Measurements from ENCODE around the gene PPP2R2C. TPM values are rescaled to one million over a fixed set of nuclear protein-coding genes. Genes with fewer than 3 reads are reported as not detected.

Gene PPP2R2C
- total RNA-seq, 5 donors from 2014 or later (not counting 1 experiment from before 2014, with no cell fraction given) = 0.20 TPM; not detected in 4

- H3K4me3 Mint-ChIP-seq = no peak overlapping the region
- peaks cover 13 to 26% of the 10 kb centered on the region in 2 donors for H3K27me3 Mint-ChIP-seq
- no peak for ATAC-seq (replicated peaks in 1 of 4)
Observed at GRCh38 chr4:6390356-6390755, 82.1 kb downstream of the PPP2R2C start.

GRCh38 chr4:6389142-6389825 lies 83.1 kb downstream of the PPP2R2C start:
- 39% methylated on average over 11 of the region's 19 CpGs for WGBS (ENCODE audit: insufficient coverage)
- ChIA-PET CTCF (no interaction called here), POLR2A (no interaction called here)
- no peaks in the 10 kb centered on the region for H3K36me3 ChIP-seq (ENCODE audit: control insufficient read depth in 2 of 2, extremely low read depth in 1 of 2, insufficient read depth in 1 of 2, low read length in 1 of 2)
- H3K27me3 ChIP-seq (replicated peaks in 1 of 2; ENCODE audit: control insufficient read depth in 2 of 2, extremely low read depth in 1 of 2, insufficient read depth in 2 of 2, low read length in 1 of 2) = peaks cover 0 to 37% of the 10 kb centered on the region in 2 experiments
- H3K4me3 ChIP-seq (ENCODE audit: control insufficient read depth in 1 of 2, extremely low read depth in 1 of 2, low read length in 1 of 2) = no peak overlapping the region
- no peak for ATAC-seq (replicated peaks in 1 of 4)
- DNase-seq = no peak
- Mint-ChIP-seq H3K4me3 (no peak overlapping the region), H3K27ac (no peak overlapping the region), H3K27me3 (peaks cover 13 to 30% of the 10 kb centered on the region in 2 donors), H3K36me3 (no peaks in the 10 kb centered on the region), H3K9me3 (no peaks in the 10 kb centered on the region), H3K4me1 (no peaks in the 10 kb centered on the region)
- no peaks in the 10 kb centered on the region for H3K4me1 ChIP-seq (ENCODE audit: control insufficient read depth in 1 of 2, extremely low read depth in 1 of 2, insufficient read depth in 2 of 2, low read length in 2 of 2)
- no peaks in the 10 kb centered on the region for H3K9me3 ChIP-seq
- H3K27ac ChIP-seq (ENCODE audit: low read length) = no peak overlapping the region

More at GRCh38 chr4:6390356-6390755, 82.1 kb downstream of the PPP2R2C start:
- no peaks in the 10 kb centered on the region for H3K36me3 Mint-ChIP-seq
- 37% methylated on average over 12 of the region's 18 CpGs for WGBS (ENCODE audit: insufficient coverage)
- no peak for DNase-seq
- H3K27ac ChIP-seq (ENCODE audit: low read length) = no peak overlapping the region
- ChIA-PET CTCF (no interaction called here), POLR2A (no interaction called here)
- no peak overlapping the region for H3K27ac Mint-ChIP-seq
- no peaks in the 10 kb centered on the region for H3K9me3 ChIP-seq
- H3K36me3 ChIP-seq (ENCODE audit: control insufficient read depth in 2 of 2, extremely low read depth in 1 of 2, insufficient read depth in 1 of 2, low read length in 1 of 2) = no peaks in the 10 kb centered on the region
- H3K4me3 ChIP-seq (ENCODE audit: control insufficient read depth in 1 of 2, extremely low read depth in 1 of 2, low read length in 1 of 2) = no peak overlapping the region
- no peaks in the 10 kb centered on the region for H3K9me3 Mint-ChIP-seq
- H3K4me1 Mint-ChIP-seq = no peaks in the 10 kb centered on the region
- no peaks in the 10 kb centered on the region for H3K4me1 ChIP-seq (ENCODE audit: control insufficient read depth in 1 of 2, extremely low read depth in 1 of 2, insufficient read depth in 2 of 2, low read length in 2 of 2)
- H3K27me3 ChIP-seq (replicated peaks in 1 of 2; ENCODE audit: control insufficient read depth in 2 of 2, extremely low read depth in 1 of 2, insufficient read depth in 2 of 2, low read length in 1 of 2) = peaks cover 0 to 41% of the 10 kb centered on the region in 2 experiments

- Histone ChIP-seq H3K9me3 (no peaks in the 10 kb centered on the region), H3K36me3 (ENCODE audit: control insufficient read depth in 2 of 2, extremely low read depth in 1 of 2, insufficient read depth in 1 of 2, low read length in 1 of 2) (no peaks in the 10 kb centered on the region), H3K4me1 (ENCODE audit: control insufficient read depth in 1 of 2, extremely low read depth in 1 of 2, insufficient read depth in 2 of 2, low read length in 2 of 2) (no peaks in the 10 kb centered on the region), H3K4me3 (ENCODE audit: control insufficient read depth in 1 of 2, extremely low read depth in 1 of 2, low read length in 1 of 2) (no peak overlapping the region), H3K27ac (ENCODE audit: low read length) (no peak overlapping the region), H3K27me3 (replicated peaks in 1 of 2; ENCODE audit: control insufficient read depth in 2 of 2, extremely low read depth in 1 of 2, insufficient read depth in 2 of 2, low read length in 1 of 2) (peaks cover 0 to 40% of the 10 kb centered on the region in 2 experiments)
- 49% methylated on average over 5 of the region's 9 CpGs for WGBS (ENCODE audit: insufficient coverage)
- Mint-ChIP-seq H3K9me3 (no peaks in the 10 kb centered on the region), H3K36me3 (no peaks in the 10 kb centered on the region), H3K4me3 (no peak overlapping the region), H3K27me3 (peaks cover 15 to 33% of the 10 kb centered on the region in 2 donors), H3K4me1 (no peaks in the 10 kb centered on the region), H3K27ac (no peak overlapping the region)
- ATAC-seq (replicated peaks in 1 of 4) (no peak), DNase-seq (no peak)
- POLR2A ChIA-PET = no interaction called here
- CTCF ChIA-PET = no interaction called here
Observed at GRCh38 chr4:6388713-6389112, 83.7 kb downstream of the PPP2R2C start.

- POLR2A ChIA-PET = no interaction called here
Observed at GRCh38 chr4:6387946-6388345, 84.5 kb downstream of the PPP2R2C start.

GRCh38 chr4:6386091-6386490 lies 86.3 kb downstream of the PPP2R2C start:
- Histone ChIP-seq H3K27ac (ENCODE audit: low read length) (no peak overlapping the region), H3K4me3 (ENCODE audit: control insufficient read depth in 1 of 2, extremely low read depth in 1 of 2, low read length in 1 of 2) (no peak overlapping the region), H3K27me3 (replicated peaks in 1 of 2; ENCODE audit: control insufficient read depth in 2 of 2, extremely low read depth in 1 of 2, insufficient read depth in 2 of 2, low read length in 1 of 2) (peaks cover 0 to 55% of the 10 kb centered on the region in 2 experiments), H3K4me1 (ENCODE audit: control insufficient read depth in 1 of 2, extremely low read depth in 1 of 2, insufficient read depth in 2 of 2, low read length in 2 of 2) (no peaks in the 10 kb centered on the region), H3K9me3 (no peaks in the 10 kb centered on the region), H3K36me3 (ENCODE audit: control insufficient read depth in 2 of 2, extremely low read depth in 1 of 2, insufficient read depth in 1 of 2, low read length in 1 of 2) (no peaks in the 10 kb centered on the region)
- ATAC-seq (replicated peaks in 1 of 4) (no peak), DNase-seq (no peak)
- Mint-ChIP-seq H3K36me3 (no peaks in the 10 kb centered on the region), H3K27ac (no peak overlapping the region), H3K27me3 (peaks cover 25 to 45% of the 10 kb centered on the region in 2 donors), H3K4me3 (no peak overlapping the region), H3K9me3 (no peaks in the 10 kb centered on the region), H3K4me1 (no peaks in the 10 kb centered on the region)
- 73% methylated on average over 5 of the region's 7 CpGs for WGBS (ENCODE audit: insufficient coverage)
- CTCF ChIA-PET = no interaction called here
- POLR2A ChIA-PET = no interaction called here

More at GRCh38 chr4:6387946-6388345, 84.5 kb downstream of the PPP2R2C start:
- CTCF ChIA-PET = no interaction called here
- H3K27me3 ChIP-seq (replicated peaks in 1 of 2; ENCODE audit: control insufficient read depth in 2 of 2, extremely low read depth in 1 of 2, insufficient read depth in 2 of 2, low read length in 1 of 2) = peaks cover 0 to 44% of the 10 kb centered on the region in 2 experiments
- Mint-ChIP-seq H3K27ac (no peak overlapping the region), H3K36me3 (no peaks in the 10 kb centered on the region), H3K4me3 (no peak overlapping the region), H3K9me3 (no peaks in the 10 kb centered on the region), H3K4me1 (no peaks in the 10 kb centered on the region), H3K27me3 (peaks cover 20 to 38% of the 10 kb centered on the region in 2 donors)
- DNase-seq (no peak), ATAC-seq (replicated peaks in 1 of 4) (no peak)
- 61% methylated on average over 2 of the region's 5 CpGs for WGBS (ENCODE audit: insufficient coverage)
- H3K36me3 ChIP-seq (ENCODE audit: control insufficient read depth in 2 of 2, extremely low read depth in 1 of 2, insufficient read depth in 1 of 2, low read length in 1 of 2) = no peaks in the 10 kb centered on the region
- H3K4me3 ChIP-seq (ENCODE audit: control insufficient read depth in 1 of 2, extremely low read depth in 1 of 2, low read length in 1 of 2) = no peak overlapping the region
- H3K9me3 ChIP-seq = no peaks in the 10 kb centered on the region
- no peak overlapping the region for H3K27ac ChIP-seq (ENCODE audit: low read length)
- H3K4me1 ChIP-seq (ENCODE audit: control insufficient read depth in 1 of 2, extremely low read depth in 1 of 2, insufficient read depth in 2 of 2, low read length in 2 of 2) = no peaks in the 10 kb centered on the region

GRCh38 chr4:6385288-6385687 lies 87.1 kb downstream of the PPP2R2C start:
- DNase-seq = no peak

More at GRCh38 chr4:6385288-6385687, 87.1 kb downstream of the PPP2R2C start:
- WGBS (ENCODE audit: insufficient coverage) = no CpG with 5 or more reads among the region's 2 CpGs
- Mint-ChIP-seq H3K27ac (no peak overlapping the region), H3K36me3 (no peaks in the 10 kb centered on the region), H3K4me3 (no peak overlapping the region), H3K27me3 (peaks cover 25 to 47% of the 10 kb centered on the region in 2 donors), H3K4me1 (no peaks in the 10 kb centered on the region), H3K9me3 (no peaks in the 10 kb centered on the region)
- Histone ChIP-seq H3K9me3 (no peaks in the 10 kb centered on the region), H3K27ac (ENCODE audit: low read length) (no peak overlapping the region), H3K4me1 (ENCODE audit: control insufficient read depth in 1 of 2, extremely low read depth in 1 of 2, insufficient read depth in 2 of 2, low read length in 2 of 2) (no peaks in the 10 kb centered on the region), H3K4me3 (ENCODE audit: control insufficient read depth in 1 of 2, extremely low read depth in 1 of 2, low read length in 1 of 2) (no peak overlapping the region), H3K36me3 (ENCODE audit: control insufficient read depth in 2 of 2, extremely low read depth in 1 of 2, insufficient read depth in 1 of 2, low read length in 1 of 2) (no peaks in the 10 kb centered on the region), H3K27me3 (replicated peaks in 1 of 2; ENCODE audit: control insufficient read depth in 2 of 2, extremely low read depth in 1 of 2, insufficient read depth in 2 of 2, low read length in 1 of 2) (peaks cover 0 to 60% of the 10 kb centered on the region in 2 experiments)
- POLR2A ChIA-PET = no interaction called here
- CTCF ChIA-PET = no interaction called here
- no peak for ATAC-seq (replicated peaks in 1 of 4)
